Measurements from ENCODE around the gene BEGAIN.

The BEGAIN gene

DNA sequence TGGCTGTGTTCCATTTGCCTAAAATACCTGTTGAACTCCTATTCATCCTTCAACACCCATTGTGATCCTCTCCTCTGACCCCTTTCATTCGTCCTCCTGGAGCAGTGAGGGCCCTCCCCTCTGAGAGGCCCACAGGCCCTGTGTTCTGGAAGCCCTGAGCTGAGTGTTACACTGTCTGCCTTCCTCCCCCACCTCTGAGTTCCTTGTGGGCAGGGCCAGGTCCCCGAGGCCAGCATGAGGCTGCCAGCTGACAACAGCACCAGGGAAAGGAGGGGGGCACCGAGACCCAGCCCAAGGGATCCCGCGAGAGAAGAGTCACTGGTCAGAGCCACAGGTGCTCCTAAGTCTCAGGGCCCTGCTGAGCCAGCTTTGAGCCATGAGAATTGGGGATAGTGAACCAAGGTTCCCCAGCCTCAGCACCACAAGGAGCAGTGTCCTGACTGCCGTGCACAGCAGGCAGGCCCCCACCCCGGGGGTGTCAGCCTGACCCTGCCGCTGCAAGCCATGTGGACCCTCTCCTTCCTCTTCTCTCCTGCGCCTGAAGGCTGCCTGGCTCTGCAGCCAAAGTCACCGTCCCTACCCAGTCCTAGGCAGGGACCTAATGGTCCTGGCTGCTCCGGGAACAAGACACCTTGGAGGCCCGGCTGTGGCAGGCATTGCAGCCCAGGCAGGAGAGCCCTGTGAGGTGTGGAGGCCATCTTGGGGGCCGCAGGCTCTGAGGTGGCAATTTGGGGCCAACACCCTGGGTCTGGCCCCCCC is 52.5 kb downstream of the BEGAIN start:
- Histone ChIP-seq H3K27me3 (no peaks in the 10 kb centered on the region), H3K36me3 (peaks cover 39% of the 10 kb centered on the region), H3K27ac (no peak overlapping the region), H3K4me3 (ENCODE audit: low read depth in 1 of 2, low read length in 1 of 2) (no peak overlapping the region), H3K9me3 (no peaks in the 10 kb centered on the region), H3K4me1 (ENCODE audit: control insufficient read depth in 1 of 2, insufficient read depth in 1 of 2, low read depth in 1 of 2, low read length in 1 of 2) (peaks cover 28% of the 10 kb centered on the region in 2 experiments)
- TF ChIP-seq, protein P1, sequence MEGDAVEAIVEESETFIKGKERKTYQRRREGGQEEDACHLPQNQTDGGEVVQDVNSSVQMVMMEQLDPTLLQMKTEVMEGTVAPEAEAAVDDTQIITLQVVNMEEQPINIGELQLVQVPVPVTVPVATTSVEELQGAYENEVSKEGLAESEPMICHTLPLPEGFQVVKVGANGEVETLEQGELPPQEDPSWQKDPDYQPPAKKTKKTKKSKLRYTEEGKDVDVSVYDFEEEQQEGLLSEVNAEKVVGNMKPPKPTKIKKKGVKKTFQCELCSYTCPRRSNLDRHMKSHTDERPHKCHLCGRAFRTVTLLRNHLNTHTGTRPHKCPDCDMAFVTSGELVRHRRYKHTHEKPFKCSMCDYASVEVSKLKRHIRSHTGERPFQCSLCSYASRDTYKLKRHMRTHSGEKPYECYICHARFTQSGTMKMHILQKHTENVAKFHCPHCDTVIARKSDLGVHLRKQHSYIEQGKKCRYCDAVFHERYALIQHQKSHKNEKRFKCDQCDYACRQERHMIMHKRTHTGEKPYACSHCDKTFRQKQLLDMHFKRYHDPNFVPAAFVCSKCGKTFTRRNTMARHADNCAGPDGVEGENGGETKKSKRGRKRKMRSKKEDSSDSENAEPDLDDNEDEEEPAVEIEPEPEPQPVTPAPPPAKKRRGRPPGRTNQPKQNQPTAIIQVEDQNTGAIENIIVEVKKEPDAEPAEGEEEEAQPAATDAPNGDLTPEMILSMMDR (IDR thresholded peaks at IDR 0.05) = no peak

DNA sequence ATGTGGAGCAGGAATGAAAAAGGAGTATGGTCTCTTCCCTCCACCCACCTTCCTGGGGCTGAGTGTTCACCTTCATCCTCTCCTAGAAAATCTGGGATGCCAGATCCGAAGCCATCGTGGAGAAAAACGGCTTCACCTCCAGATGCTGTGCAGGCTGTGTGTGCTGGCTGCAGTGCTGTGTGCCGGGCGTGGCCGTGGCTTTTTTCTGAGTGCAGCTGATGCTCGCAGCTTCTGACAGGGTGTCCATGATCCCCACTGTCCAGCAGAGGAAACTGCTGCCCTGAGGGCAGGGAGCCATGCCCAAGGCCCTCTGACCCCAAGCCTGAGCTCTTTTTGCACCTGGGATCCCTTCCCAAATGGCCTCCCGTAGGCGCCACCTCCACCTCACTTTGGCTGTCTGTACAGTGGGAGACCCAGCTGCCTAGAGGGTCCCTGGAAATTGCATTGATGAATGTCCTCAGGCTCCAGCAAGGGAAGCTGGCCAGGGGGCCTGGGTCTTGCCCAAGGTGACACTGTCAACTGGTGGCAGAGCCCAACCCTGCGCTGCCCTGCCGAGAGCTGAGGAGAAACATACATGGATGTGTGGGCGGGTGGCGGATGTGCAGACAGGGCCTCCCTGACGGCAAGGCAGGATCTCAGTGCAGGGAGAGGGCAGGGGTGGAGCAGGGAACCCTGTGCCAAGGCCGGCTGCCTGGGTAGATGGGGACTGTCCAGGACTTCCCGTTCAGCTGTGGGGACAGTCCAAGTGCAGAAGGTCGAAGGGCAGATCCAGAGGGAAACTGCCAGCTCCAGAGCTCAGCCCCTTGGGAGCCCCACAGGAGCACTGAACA is 53.3 kb downstream of the BEGAIN start:
- H3K4me3 ChIP-seq (ENCODE audit: low read depth in 1 of 2, low read length in 1 of 2) = no peak overlapping the region
- TF ChIP-seq, protein P1 (IDR thresholded peaks at IDR 0.05) = no peak
- H3K27ac ChIP-seq = no peak overlapping the region
- peaks cover 39% of the 10 kb centered on the region for H3K36me3 ChIP-seq
- H3K27me3 ChIP-seq = no peaks in the 10 kb centered on the region
- no peaks in the 10 kb centered on the region for H3K9me3 ChIP-seq
- H3K4me1 ChIP-seq (ENCODE audit: control insufficient read depth in 1 of 2, insufficient read depth in 1 of 2, low read depth in 1 of 2, low read length in 1 of 2) = peaks cover 28% of the 10 kb centered on the region in 2 experiments

DNA sequence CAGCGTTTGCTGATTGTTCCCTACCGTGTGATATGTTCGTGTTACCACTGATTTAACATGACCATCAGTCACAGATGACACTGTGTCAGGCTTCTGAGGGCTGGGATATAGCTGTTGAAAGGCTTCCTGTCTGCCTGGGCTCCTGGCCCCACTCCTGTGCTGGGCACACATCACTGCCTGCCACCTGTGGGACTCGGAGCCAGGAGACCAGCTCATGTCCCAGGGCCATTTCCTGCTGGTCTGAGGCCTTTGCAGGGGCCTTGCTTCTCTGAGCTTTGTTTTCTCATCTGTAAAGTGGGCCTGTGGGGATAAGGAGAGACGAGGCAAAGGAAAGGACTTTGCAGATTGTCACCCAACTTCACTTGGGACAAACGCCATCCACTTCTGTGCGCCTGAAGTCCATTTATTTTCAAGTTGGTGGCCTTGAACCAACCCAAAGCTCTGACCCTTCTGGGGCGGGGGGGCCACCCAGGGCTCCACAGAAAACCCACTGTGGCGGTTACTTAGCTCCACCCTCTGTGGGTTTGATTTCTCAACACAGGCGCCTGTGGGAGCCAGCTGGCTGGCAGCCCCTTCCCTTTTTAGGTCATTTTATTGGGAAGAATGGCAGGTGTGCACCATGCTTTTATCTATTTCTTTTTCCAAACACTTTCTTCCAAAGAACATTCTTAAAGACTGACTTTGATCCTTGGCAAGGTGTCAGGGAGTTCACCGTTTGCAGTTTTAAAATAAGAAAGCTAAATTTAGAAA is 54.1 kb downstream of the BEGAIN start:
- TF ChIP-seq, protein P1 (IDR thresholded peaks at IDR 0.05) = no peak
- H3K4me1 ChIP-seq (ENCODE audit: control insufficient read depth in 1 of 2, insufficient read depth in 1 of 2, low read depth in 1 of 2, low read length in 1 of 2) = peaks cover 28% of the 10 kb centered on the region in 2 experiments
- no peaks in the 10 kb centered on the region for H3K9me3 ChIP-seq
- no peaks in the 10 kb centered on the region for H3K27me3 ChIP-seq
- H3K27ac ChIP-seq = no peak overlapping the region
- no peak overlapping the region for H3K4me3 ChIP-seq (ENCODE audit: low read depth in 1 of 2, low read length in 1 of 2)
- H3K36me3 ChIP-seq = peaks cover 32% of the 10 kb centered on the region

DNA sequence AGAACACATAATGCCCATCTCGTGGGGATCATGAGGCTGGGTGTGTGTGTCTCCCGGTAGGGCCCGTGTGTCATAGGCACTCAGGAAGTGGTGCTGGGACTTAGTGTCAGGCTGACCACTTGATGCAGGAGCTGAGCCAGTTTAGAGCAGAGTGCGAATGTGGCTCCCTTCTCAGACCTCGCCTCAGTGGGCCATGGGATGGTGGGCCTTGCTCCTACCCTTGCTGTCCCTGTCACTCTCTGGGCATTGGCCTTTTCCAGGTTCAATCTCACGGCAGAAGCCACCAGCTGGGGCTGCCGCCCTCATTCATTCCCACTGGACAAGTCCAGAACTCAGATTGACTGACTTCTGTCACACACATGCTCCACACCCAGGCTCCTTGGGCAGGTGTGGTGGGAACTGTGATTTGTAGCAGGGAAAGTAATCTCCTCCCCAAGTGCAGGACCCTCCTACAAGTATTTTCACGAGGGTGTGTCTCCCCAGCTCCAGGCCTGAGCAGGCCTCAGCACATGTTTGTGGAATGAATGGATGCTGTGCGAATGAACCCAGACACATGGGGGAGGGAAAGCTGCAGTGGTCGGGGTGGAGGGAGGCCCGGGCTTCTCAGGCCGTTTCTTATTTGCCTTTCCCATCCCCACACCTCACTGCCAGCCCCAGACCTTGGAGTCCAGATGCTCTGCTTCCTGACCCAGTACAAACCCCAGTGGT is 54.9 kb downstream of the BEGAIN start:
- Histone ChIP-seq H3K36me3 (peaks cover 27% of the 10 kb centered on the region), H3K9me3 (no peaks in the 10 kb centered on the region), H3K4me1 (ENCODE audit: control insufficient read depth in 1 of 2, insufficient read depth in 1 of 2, low read depth in 1 of 2, low read length in 1 of 2) (peaks cover 28% of the 10 kb centered on the region in 2 experiments), H3K27ac (no peak overlapping the region), H3K4me3 (ENCODE audit: low read depth in 1 of 2, low read length in 1 of 2) (no peak overlapping the region), H3K27me3 (no peaks in the 10 kb centered on the region)
- TF ChIP-seq, protein P1 (IDR thresholded peaks at IDR 0.05) = no peak

All from neutrophil (primary cell).